AG04450 (cell line): Measurements from ENCODE around the gene SCNN1A. TPM values are rescaled to one million over a fixed set of nuclear protein-coding genes. Genes with fewer than 3 reads are reported as not detected.

Source experiments
- CTCF ChIA-PET: fragments of 300-600, 350-600 bp; formaldehyde crosslinking; extraction: SDS; loops from one replicate; lab custom pipeline; 2022; ENCODE audit warnings: antibody characterized with exemption, inconsistent platforms; lab: Charles Lee
- POLR2A ChIA-PET: fragments of 350-600 bp; formaldehyde crosslinking; extraction: SDS; loops from one replicate; lab custom pipeline; 2021; ENCODE audit warnings: antibody characterized with exemption, inconsistent platforms; lab: Yijun Ruan, JAX
- DNase-seq: peaks from one replicate; pipeline ENCODE4 v3.0.0-alpha.2; 2011; ENCODE audit warnings: low read depth, low spot score
- H3K27ac ChIP-seq: one replicate; pipeline ENCODE4 v1.5.1; 2012; ENCODE audit warnings: low read depth, low read length, control low read depth
- H3K27me3 ChIP-seq: one replicate; pipeline ENCODE4 v1.6.0; 2012; ENCODE audit warnings: low read length; ENCODE audit not compliant: control insufficient read depth, insufficient read depth
- H3K4me3 ChIP-seq: 2 replicates; pipeline ENCODE4 v1.5.1; 2011; ENCODE audit warnings: mild to moderate bottlenecking, low read depth, low read length, control low read depth
- H3K9me3 ChIP-seq: 2 replicates; pipeline ENCODE4 v1.5.1; 2012; ENCODE audit warnings: low read length; ENCODE audit not compliant: control insufficient read depth, insufficient read depth
- polyA plus RNA-seq: library from polyadenylated mRNA; depleted of rRNA; stranded (reverse); fragments of >200 nt; gene quantifications from 2 replicates; pipeline ENCODE4 v1.2.3, GENCODE V29; 2011
- TF ChIP-seq, protein P1 (sequence below): IDR thresholded peaks from 2 replicates; pipeline ENCODE4 v1.5.1; 2011; ENCODE audit warnings: low read depth, low read length, control low read depth, inconsistent platforms

The SCNN1A gene
- polyA plus RNA-seq, 1 experiment: 0.26 TPM

DNA sequence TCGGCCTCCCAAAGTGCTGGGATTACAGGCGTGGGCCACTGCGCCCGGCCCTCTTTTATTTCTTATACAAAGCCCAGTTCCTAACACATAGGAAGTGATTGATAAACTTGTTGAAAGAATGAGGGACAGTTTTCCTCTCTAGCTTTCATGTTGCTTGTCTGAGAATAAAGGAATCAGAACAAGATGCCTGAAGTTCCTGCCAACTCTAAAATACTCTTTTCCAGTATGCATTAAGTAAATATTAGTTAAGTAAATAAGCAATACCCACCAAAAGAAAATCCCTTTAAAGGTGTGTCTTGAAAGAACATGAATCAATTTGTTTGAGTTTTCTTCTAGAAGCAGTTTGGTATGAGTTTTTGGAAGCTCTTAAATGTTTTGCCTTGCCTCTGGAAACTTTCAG, 45.0 kb upstream of the SCNN1A start:
- ChIA-PET POLR2A (interaction anchor here (0.7 kb wide), 1 partner anchor 50 kb away, joined by 5 read pairs; the partner anchor contains the start of gene VAMP1), CTCF (interaction anchor here (0.8 kb wide), 1 partner anchor 45 kb away, joined by 7 read pairs; no protein-coding TSS in a partner anchor)
- Histone ChIP-seq H3K9me3 (no peaks in the 10 kb centered on the region), H3K27me3 (no peaks in the 10 kb centered on the region), H3K27ac (no peak overlapping the region), H3K4me3 (no peak overlapping the region)
- DNase-seq: no peak
- TF ChIP-seq, protein P1, sequence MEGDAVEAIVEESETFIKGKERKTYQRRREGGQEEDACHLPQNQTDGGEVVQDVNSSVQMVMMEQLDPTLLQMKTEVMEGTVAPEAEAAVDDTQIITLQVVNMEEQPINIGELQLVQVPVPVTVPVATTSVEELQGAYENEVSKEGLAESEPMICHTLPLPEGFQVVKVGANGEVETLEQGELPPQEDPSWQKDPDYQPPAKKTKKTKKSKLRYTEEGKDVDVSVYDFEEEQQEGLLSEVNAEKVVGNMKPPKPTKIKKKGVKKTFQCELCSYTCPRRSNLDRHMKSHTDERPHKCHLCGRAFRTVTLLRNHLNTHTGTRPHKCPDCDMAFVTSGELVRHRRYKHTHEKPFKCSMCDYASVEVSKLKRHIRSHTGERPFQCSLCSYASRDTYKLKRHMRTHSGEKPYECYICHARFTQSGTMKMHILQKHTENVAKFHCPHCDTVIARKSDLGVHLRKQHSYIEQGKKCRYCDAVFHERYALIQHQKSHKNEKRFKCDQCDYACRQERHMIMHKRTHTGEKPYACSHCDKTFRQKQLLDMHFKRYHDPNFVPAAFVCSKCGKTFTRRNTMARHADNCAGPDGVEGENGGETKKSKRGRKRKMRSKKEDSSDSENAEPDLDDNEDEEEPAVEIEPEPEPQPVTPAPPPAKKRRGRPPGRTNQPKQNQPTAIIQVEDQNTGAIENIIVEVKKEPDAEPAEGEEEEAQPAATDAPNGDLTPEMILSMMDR: no peak

DNA sequence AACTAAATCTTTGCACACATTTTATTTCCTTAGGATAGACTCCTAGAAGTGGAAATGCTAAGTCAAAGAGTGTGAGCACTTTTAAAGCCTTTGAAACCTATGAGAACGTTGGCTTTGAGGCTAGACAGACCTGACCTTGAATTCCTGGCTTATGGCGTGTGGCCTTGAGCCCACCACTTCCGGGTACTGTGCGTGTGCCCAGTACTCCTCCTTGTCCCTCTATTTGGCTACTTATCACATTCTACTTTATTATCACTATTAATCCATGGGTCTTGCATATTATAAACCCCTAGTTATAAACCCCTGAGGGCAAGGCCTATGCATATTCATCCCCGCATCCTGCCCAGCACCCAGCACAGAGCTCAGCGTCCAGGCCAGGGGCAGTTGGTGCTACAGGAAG, 43.4 kb upstream of the SCNN1A start:
- Histone ChIP-seq H3K27ac (no peak overlapping the region), H3K9me3 (no peaks in the 10 kb centered on the region), H3K4me3 (no peak overlapping the region), H3K27me3 (no peaks in the 10 kb centered on the region)
- TF ChIP-seq, protein P1: no peak
- POLR2A ChIA-PET: interaction anchor here (0.5 kb wide), 1 partner anchor 115 kb away, joined by 3 read pairs; the partner anchor contains the start of gene GAPDH
- CTCF ChIA-PET: no interaction called here
- DNase-seq: no peak

DNA sequence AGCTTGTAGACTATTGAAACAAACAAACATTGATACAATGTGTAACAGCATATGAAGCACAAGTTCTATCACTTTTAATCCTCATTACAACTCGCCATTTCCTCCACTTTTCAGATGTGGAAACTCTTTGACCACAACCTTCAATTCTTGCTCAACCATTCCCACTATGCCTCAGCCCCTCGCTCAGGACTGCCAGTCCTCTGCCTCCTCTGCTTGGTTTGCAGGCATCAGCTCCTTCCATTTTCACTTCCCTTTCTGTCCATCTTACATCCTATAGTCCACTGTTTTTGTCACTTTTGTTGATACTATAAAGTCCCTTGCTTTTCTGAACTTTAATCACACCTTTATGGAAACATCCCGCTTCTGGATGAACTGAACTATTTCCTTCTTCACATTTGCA, 41.2 kb upstream of the SCNN1A start:
- ChIA-PET CTCF (no interaction called here), POLR2A (interaction anchor here (0.7 kb wide), 1 partner anchor 81 kb away, joined by 3 read pairs; no protein-coding TSS in a partner anchor)
- Histone ChIP-seq H3K9me3 (no peaks in the 10 kb centered on the region), H3K27ac (no peak overlapping the region), H3K4me3 (no peak overlapping the region), H3K27me3 (no peaks in the 10 kb centered on the region)
- TF ChIP-seq, protein P1: no peak
- no peak for DNase-seq

DNA sequence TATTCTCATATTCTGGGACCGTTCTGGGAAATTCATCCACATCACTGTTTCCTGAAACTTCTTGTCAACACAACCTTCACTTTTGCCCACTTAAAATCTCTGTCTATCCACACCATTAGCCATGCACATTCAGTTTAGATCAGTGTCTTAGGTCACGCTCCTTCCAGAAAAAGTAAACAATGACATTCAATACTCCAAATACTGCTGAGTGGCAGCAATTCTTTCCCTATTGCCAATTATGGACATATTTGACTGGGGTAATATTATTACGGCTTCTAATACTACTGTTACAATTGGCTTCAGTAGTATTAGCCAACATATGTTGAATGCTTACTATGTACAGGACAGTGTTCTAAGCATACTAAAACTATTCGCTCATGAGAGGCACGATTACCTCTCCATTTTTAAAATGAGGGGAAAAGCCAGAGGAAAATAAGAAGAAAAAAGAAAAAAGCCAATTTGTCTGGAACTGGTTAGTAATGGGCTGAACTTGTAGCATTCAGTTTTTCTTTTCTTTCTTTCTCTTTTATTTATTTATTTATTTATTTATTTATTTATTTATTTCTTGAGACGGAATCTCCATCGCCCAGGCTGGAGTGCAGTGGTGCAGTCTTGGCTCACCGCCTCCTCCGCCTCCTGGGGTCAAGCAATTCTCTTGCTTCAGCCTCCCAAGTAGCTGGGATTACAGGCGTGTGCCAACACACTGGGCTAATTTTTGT, 32.0 kb upstream of the SCNN1A start:
- Histone ChIP-seq H3K27ac (no peak overlapping the region), H3K9me3 (no peaks in the 10 kb centered on the region), H3K4me3 (no peak overlapping the region), H3K27me3 (no peaks in the 10 kb centered on the region)
- DNase-seq: no peak
- POLR2A ChIA-PET: no interaction called here
- TF ChIP-seq, protein P1: no peak
- CTCF ChIA-PET: no interaction called here

DNA sequence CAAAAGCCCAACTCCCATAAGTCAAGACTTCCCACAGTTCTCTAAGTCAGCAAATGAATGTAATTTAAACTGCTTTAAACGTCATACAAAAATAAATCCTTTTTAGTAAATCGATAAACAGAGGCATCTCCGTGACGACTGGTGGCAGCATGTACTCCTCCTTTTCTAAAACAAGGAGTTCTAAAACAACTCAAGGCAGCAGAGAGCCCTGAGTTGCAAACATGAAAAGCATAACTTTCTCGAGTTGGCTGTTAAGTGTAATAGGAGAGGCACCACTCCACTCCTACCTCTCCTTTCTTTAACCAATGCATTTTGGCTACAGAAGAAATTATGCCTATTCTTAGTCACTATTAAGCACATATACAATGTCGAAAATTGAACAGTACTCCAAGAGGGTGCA, 30.6 kb upstream of the SCNN1A start:
- TF ChIP-seq, protein P1: no peak

More for the DNA sequence above, 30.6 kb upstream of the SCNN1A start:
- no peaks in the 10 kb centered on the region for H3K9me3 ChIP-seq
- no peak overlapping the region for H3K4me3 ChIP-seq
- H3K27me3 ChIP-seq: no peaks in the 10 kb centered on the region
- H3K27ac ChIP-seq: no peak overlapping the region
- POLR2A ChIA-PET: no interaction called here
- no peak for DNase-seq
- CTCF ChIA-PET: no interaction called here
